Neural crest cell (in vitro differentiated cells): ENCODE results near the gene GALNT17. TPM values are rescaled to one million over a fixed set of nuclear protein-coding genes. Genes with fewer than 3 reads are reported as not detected.
"Not testable (repeated sequence)": the region's sequence is repeated elsewhere in the genome, so short reads cannot be mapped to it uniquely, and the experiment has no call there.

Experiments
- DNase-seq: peaks from one replicate; pipeline ENCODE4 v3.0.0; 2021; ENCODE audit warnings: low read depth, mixed read lengths, low spot score
- H3K27ac Mint-ChIP-seq: one replicate; pipeline ENCODE4 v1.8.0; 2021; ENCODE audit warnings: mild to moderate bottlenecking, mixed read lengths; ENCODE audit not compliant: unreplicated experiment
- H3K27me3 Mint-ChIP-seq: 2 replicates; pipeline ENCODE4 v1.8.0; 2021; ENCODE audit warnings: low read depth, mild to moderate bottlenecking, mixed read lengths
- H3K36me3 Mint-ChIP-seq: 2 replicates; pipeline ENCODE4 v1.8.0; 2021; ENCODE audit warnings: low read depth, mild to moderate bottlenecking, mixed read lengths
- H3K4me1 Mint-ChIP-seq: 2 replicates; pipeline ENCODE4 v1.8.0; 2021; ENCODE audit warnings: mixed read lengths
- H3K4me3 Mint-ChIP-seq: one replicate; pipeline ENCODE4 v1.8.0; 2021; ENCODE audit warnings: mild to moderate bottlenecking, mixed read lengths
- H3K9me3 Mint-ChIP-seq: 2 replicates; pipeline ENCODE4 v1.8.0; 2021; ENCODE audit warnings: mixed read lengths
- total RNA-seq: library from RNA; stranded (reverse); gene quantifications from 2 replicates; pipeline ENCODE4 v1.2.1, GENCODE V29; 2021
- TF ChIP-seq, protein P1 (sequence below): fragments of 200-600 bp; sonication (generic); conservative IDR thresholded peaks from 2 replicates; pipeline ENCODE4 v1.5.0; 2021; ENCODE audit warnings: antibody characterized with exemption, mild to moderate bottlenecking

The GALNT17 gene
- total RNA-seq, 1 donor from 2014 or later: 11.0 TPM

DNA sequence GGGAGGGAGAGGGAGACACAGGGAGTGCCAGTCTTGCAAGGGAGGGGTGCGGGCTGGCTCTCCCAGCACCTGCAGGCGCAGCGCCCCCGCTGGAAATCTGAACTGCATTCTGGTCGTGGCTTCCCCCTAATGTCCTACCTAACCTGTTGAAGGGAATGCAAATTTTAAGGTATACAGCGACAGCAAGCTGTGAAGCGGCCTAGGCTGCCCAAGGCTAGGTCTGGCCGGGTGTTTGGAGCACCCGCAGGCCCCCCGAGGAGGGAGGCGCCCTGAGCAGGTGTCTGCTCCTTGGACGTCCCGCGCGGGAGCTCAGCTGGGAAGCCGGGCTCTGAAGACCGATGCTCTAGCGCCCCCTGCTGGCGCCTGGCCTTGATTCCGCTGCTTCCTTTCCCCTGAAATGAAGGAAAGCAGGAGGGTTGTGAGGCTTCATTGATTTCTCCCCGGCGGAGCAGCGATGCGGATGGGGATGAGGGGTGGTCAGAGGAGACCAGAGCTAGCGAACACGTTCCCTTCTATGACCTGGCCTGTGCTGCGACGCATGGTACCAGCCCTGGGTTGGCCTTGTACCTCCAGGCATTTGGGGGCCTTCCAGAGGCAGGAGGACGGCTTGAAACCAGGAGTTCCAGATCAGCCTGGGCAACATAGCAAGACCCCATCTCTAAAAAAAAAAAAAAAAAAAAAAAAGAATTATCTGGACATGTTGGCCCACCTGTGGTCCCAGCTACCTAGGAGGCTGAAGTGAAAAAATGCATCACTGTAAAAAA lies 601.3 kb downstream of the GALNT17 start:
- Mint-ChIP-seq H3K4me3 (peak overlapping the region; percentile 56), H3K4me1 (peaks cover 14% of the 10 kb centered on the region), H3K36me3 (peaks cover 4% of the 10 kb centered on the region), H3K27me3 (peaks cover 7% of the 10 kb centered on the region), H3K27ac (no peak overlapping the region), H3K9me3 (no peaks in the 10 kb centered on the region)
- DNase-seq: peak; percentile 93
- TF ChIP-seq, protein P1, sequence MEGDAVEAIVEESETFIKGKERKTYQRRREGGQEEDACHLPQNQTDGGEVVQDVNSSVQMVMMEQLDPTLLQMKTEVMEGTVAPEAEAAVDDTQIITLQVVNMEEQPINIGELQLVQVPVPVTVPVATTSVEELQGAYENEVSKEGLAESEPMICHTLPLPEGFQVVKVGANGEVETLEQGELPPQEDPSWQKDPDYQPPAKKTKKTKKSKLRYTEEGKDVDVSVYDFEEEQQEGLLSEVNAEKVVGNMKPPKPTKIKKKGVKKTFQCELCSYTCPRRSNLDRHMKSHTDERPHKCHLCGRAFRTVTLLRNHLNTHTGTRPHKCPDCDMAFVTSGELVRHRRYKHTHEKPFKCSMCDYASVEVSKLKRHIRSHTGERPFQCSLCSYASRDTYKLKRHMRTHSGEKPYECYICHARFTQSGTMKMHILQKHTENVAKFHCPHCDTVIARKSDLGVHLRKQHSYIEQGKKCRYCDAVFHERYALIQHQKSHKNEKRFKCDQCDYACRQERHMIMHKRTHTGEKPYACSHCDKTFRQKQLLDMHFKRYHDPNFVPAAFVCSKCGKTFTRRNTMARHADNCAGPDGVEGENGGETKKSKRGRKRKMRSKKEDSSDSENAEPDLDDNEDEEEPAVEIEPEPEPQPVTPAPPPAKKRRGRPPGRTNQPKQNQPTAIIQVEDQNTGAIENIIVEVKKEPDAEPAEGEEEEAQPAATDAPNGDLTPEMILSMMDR: peak; percentile 99

DNA sequence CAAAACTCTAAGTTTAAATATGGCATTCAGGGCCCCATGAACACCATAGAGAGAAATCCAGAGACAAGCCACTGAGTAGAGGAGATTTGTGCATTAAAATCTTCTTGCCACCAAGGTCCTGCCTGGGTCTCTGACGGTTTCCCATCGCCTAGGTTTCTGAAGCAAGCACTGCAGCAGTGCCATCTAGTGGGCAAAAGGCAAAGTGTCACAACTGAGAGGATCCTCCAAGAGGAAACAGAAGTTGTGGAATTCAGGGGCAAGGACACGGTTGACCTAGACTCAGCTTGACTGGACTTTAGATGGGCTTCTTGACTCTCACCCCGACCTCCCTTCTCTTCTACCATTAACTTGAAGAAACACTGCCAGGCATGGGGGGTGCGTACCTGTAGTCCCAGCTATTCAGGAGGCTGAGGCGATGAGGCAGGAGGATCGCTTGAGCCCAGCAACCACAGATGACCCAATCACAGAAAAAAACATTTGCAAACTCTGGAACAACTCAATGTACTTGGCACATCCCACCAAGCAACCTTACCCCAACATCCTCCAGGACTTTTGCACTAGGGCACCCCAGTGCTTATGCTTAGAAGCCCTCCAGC lies 604.1 kb downstream of the GALNT17 start:
- peaks cover 22% of the 10 kb centered on the region for H3K4me1 Mint-ChIP-seq
- H3K9me3 Mint-ChIP-seq: no peaks in the 10 kb centered on the region
- peak; percentile 82 for DNase-seq
- peaks cover 22% of the 10 kb centered on the region for H3K27me3 Mint-ChIP-seq
- H3K4me3 Mint-ChIP-seq: no peak overlapping the region
- TF ChIP-seq, protein P1: peak; percentile 90
- H3K36me3 Mint-ChIP-seq: peaks cover 2% of the 10 kb centered on the region
- H3K27ac Mint-ChIP-seq: no peak overlapping the region

- H3K9me3 Mint-ChIP-seq, H3K4me3 Mint-ChIP-seq, H3K36me3 Mint-ChIP-seq, H3K27ac Mint-ChIP-seq, DNase-seq: not testable (repeated sequence)
- Mint-ChIP-seq H3K4me1 (peaks cover 14% of the 10 kb centered on the region), H3K27me3 (peaks cover 35% of the 10 kb centered on the region)
Measured at GRCh38 chr7:71737931-71738540, 606.1 kb downstream of the GALNT17 start.

GRCh38 chr7:71739520-71740173 lies 607.7 kb downstream of the GALNT17 start:
- Mint-ChIP-seq H3K4me3 (no peak overlapping the region), H3K27ac (no peak overlapping the region), H3K36me3 (no peaks in the 10 kb centered on the region), H3K9me3 (no peaks in the 10 kb centered on the region), H3K4me1 (peaks cover 14% of the 10 kb centered on the region), H3K27me3 (peaks cover 35% of the 10 kb centered on the region)
- TF ChIP-seq, protein P1: no peak
- no peak for DNase-seq

GRCh38 chr7:71740174-71740560 lies 608.2 kb downstream of the GALNT17 start:
- H3K27ac Mint-ChIP-seq: no peak overlapping the region
- H3K9me3 Mint-ChIP-seq: no peaks in the 10 kb centered on the region
- no peak overlapping the region for H3K4me3 Mint-ChIP-seq
- H3K27me3 Mint-ChIP-seq: peaks cover 35% of the 10 kb centered on the region
- DNase-seq: no peak
- TF ChIP-seq, protein P1: no peak
- peaks cover 14% of the 10 kb centered on the region for H3K4me1 Mint-ChIP-seq
- no peaks in the 10 kb centered on the region for H3K36me3 Mint-ChIP-seq
